Left lobe of liver (tissue), 2 donors: ENCODE measurements around the gene RXRG. TPM values are rescaled to one million over a fixed set of nuclear protein-coding genes. Genes with fewer than 3 reads are reported as not detected.
"Not testable (repeated sequence)": the region's sequence is repeated elsewhere in the genome, so short reads cannot be mapped to it uniquely, and the experiment has no call there.

Source experiments
- ATAC-seq: fragments of 200-7000 bp; cut with Tn5 transposase; one replicate; pipeline ENCODE4 v1.9.1; 2020; ENCODE audit warnings: mild to moderate bottlenecking, moderate library complexity
- DNase-seq: peaks from one replicate; pipeline ENCODE4 v3.0.0-alpha.2; 2020; ENCODE audit warnings: low spot score
- total RNA-seq: library from RNA; stranded (reverse); gene quantifications from one replicate; pipeline ENCODE4 v1.2.1, GENCODE V29; 2021
- donor health status: DM: no; HTN: no; CAD: no; lungs with moderate emphysema.
- donor health status: DM: no; HTN: yes; CAD: no.

The RXRG gene
- total RNA-seq, result 0.55 TPM

DNA sequence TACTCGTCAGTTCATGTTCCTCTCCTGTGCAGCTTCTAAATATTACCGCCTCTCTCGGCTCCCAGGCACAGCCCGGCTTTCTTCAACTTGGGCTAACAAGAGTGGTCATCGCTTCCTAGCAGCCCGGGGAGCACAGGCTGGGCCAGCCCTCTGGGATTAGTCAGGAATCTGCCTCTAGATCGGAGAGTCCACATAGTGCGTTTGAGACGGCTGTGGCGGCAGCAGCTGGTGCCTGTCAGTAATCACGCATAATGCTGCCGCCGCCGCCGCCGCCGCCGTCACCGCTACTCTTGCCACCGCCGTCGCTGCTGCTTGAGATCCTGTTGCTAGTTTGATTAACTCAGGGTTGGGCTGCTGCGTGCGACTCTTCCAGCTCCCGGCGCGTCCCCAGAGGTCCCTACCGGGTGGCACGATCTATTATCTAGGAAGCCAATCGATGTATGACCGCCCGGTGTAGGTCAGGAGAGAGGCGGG, at the start of gene RXRG:
RXRG (minus strand) TSS at position 230 of the 474 bp plus-strand sequence. CDS start 233 bp downstream, outside the sequence.
- DNase-seq, result no peak
- ATAC-seq, result peak; percentile 67

DNA sequence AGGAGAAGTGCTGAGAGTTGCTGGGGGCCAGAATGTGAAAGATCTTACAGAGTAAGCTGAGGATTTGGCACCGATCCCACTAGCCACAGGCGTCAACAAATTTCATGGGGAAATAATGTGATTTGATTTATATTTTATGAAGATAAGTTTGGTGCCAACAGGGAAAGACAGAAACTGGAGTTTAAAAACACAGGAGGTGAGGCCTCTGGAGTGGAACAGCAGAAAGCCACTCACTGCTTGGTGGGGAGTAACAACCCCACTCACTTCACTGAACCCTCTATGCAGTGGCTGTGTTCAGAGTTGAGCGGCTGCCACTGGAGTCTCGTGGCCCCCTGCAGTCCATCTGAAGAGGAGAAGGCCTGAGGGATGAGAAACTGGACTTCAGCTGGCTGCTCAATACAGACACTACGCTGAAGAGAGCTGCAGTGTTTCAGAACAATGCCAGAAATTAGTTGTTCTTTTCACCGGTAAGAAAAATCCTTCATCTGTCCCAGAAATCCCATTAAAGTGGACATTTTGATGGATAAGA, 48.0 kb upstream of the RXRG start:
- ATAC-seq, result no peak

DNA sequence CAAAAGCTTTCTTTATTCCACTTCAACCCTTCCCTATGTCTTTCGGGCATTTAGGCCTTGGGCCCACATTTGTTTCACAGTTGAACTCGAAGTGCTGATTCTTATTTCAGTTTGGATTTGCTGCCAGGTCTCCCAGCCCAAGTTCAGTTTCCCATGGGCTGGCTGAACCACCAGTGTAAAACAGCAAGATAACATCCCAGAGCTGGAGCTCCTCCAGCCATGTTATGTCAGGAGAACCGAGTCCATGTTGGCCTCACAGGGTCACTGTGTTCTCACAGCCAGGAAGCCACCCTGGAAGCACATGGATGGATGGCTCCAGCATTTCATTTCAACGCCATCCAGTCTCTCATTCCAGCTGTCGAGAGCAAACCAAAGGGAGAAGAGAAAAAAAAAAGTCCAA, 45.2 kb upstream of the RXRG start:
- no peak for DNase-seq
- ATAC-seq, result no peak

More for the DNA sequence above, 48.0 kb upstream of the RXRG start:
- DNase-seq, result no peak

DNA sequence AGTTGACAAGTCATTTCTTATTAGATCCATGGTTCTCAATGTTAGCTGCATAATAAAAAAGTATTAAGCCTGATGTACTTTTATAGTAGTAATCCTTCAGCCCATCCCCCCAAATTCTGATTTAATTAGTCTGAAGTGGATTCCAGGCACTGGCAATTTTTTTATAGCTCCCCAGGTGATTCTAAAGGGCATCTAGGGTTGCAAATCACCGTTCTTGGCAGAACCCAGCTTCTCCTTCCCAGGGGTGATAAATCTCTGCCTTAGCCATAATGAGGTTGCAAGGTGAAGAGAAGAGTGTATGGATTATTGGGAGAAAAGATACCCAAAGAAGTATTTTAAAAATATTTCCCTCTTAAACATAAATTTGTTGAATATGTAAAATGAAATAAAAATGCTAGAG, 43.0 kb upstream of the RXRG start:
- ATAC-seq (no peak), DNase-seq (no peak)

DNA sequence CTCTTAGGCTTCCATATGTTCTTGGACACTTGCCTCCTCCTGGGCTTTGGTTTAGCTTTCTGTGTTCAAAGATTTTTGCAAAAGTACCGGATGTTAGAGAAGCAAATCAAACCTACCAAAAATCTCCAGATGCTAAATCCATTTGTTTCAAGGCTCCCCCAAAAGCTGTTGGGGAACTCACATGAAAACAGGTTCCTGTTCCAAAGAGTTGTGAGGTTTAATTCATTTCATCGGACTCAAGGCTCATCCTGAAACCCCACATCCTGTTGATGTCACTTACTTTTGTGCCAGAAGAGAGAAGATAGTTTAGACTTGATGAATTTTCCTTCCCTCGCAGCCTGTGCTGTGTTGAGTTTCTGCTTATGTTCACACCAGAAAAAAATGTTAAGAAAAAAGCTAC, 41.7 kb upstream of the RXRG start:
- DNase-seq (no peak), ATAC-seq (no peak)

DNA sequence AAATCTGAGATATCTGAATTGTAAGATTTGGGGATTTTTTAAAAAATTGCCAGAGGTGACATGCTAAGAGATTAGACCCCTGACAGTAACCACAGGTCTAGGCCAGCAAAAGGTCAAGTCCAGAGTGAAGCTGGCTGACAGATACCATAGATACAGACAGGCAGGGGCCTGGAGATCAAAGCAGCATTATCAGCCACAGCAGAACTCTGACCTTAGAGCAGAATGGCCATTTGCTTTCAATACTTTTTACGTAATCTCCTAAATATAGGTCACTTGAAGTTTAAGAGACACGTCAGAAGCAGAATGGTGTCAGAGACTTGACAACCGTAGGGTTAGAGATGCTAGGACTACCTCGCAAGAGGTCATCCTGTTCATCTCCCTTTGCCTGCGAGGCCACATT, 40.8 kb upstream of the RXRG start:
- ATAC-seq, result no peak
- DNase-seq, result no peak

DNA sequence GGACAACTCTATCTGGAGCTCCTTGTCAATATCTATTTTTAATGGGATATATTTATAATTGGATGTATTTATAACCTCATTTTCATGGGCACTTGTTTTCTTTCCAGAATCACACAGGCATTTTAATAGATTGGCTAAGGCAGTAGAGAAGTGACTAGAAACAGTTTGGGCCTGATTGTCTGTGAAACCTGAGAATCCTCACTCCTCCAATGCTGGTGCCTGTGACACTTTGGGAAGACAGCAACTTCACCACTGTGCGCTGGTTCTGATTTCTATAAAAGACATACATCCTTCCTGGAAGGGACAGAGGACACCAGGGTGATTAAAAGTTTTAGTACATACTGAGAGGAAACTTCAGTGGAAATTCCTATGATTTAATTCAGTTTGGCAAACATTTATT, 39.6 kb upstream of the RXRG start:
- DNase-seq, result no peak
- no peak for ATAC-seq

DNA sequence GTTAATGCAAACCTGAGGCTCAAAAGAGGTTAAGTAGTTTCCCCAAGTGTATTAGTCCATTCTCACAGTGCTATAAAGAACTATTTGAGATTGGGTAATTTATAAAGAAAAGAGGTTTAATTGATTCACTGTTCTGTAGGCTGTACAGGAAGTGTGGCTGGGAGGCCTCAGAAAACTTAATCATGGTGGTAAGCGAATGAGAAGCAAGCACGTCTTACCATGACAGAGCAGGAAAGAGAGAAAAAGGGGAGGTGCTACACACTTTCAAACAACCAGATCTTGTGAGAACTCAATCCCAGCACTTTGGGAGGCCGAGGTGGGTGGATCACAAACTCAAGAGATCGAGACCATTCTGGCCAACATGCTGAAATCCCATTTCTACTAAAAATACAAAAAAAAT, 38.5 kb upstream of the RXRG start:
- DNase-seq, result no peak

DNA sequence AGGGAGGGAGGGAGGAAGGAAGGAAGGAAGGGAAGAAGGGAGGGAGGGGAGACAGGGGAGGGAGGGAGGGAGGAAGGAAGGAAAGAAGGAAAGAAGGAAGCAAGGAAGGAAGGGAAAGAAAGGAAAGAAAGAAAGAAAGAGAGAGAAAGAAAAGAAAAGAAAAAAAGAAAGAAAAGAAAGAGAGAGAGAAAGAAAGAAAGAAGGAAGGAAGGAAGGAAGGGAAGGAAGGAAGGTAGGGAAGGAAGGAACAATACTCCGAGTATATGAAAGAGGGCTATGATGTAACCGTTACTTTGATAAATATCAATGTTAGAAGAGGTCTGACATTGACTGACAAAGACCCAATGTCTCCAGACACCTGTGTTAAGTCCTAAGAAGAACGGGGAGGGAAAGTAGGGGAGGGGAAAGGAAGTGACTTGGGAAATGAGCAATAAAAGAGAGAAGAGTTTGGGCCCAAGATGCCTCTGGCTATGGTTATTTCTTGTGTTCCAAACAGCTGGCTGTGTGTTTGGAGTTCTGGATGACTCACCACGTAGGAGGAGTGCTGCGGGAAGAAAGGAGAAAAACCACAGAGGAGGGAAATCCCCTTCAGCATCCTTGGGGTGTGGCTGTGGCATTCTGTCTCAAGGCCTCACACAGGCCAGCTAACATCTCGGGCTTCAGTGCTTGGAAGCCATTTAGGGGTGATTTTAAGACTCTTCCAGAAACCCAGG, 37.0 kb upstream of the RXRG start:
- no peak for ATAC-seq
- DNase-seq, result no peak

More for the DNA sequence above, 38.5 kb upstream of the RXRG start:
- ATAC-seq, result no peak

DNA sequence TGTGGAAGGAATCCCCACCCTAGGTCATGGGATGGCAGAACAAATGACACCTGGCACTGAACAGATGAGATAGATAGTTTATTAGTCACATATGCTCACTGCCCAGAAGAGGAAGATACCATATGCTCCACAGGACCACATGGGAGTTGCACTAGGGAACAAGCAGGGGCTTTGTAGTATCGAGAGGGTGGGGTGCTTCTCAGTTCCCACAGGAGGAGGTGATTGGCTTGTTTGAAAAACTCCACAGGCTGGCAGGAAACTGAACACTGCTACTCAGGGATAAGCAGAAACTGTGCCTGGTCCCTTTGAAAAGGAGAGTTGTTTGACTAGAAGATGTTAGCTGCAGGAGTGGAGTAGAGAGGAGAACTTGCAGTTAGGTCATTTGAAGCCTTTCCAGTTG, 31.9 kb upstream of the RXRG start:
- no peak for DNase-seq

DNA sequence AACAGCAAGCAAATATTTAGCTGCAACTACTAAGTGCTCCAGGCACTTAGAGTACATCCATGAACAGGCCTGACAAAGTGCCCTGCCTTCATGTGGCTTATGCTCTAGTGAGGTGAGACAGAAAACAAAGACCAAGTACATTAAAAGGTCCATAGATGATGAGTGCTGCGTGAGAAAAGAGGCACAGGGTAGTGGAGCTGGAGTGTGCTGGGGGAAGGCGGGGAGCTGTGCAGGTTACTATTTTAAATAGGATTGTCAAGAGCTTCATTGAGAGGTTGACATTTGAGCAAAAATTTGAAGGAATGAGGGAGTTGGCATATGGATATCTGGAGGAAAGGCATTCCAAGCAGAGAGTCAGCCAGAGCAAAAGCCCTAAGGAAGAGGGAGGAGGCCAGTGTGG, 29.3 kb upstream of the RXRG start:
- no peak for DNase-seq

More for the DNA sequence above, 31.9 kb upstream of the RXRG start:
- no peak for ATAC-seq

DNA sequence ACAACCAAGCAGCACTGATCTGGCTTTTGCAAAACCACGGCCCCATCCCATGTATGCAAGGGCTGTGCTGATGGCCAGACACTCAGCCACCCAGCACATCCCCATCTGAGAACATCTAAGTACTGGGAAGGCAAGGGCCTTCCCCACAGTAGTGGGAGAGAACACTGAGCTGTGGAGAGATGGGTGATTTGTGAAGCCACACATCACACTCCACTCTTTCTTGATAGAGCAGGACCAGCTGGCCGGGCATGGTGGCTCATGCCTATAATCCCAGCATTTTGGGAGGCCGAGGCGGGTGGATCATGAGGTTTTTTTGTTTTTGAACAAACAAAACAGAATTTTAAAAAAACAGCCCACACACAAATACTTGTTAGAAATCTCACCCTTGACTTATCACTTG, 28.2 kb upstream of the RXRG start:
- no peak for DNase-seq
- ATAC-seq, result no peak

More for the DNA sequence above, 29.3 kb upstream of the RXRG start:
- no peak for ATAC-seq

DNA sequence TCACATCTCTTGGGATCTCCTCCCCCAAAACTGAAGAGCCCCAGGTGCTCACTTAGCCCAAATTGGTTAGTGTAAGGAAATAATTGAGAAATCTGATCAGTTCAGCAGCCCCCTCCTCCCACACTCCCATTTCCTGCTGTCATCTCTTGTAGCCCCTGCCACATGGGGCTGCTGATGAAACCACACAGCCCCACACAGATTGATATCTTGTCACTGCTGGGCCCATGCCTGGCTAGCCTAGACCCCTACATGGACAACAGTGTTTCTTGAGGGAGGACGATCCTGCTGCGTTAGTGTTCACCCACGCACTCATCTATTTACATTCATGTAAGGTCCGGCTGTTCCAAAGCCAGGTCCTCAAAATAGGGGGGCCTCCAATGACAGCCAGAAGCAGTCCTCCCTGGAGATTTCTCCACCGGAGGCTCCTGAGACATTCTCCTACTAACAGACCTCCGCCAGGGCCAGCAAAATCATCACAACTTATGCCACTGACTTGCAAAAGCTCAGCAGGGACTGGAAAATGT, 23.9 kb upstream of the RXRG start:
- DNase-seq (no peak), ATAC-seq (no peak)

DNA sequence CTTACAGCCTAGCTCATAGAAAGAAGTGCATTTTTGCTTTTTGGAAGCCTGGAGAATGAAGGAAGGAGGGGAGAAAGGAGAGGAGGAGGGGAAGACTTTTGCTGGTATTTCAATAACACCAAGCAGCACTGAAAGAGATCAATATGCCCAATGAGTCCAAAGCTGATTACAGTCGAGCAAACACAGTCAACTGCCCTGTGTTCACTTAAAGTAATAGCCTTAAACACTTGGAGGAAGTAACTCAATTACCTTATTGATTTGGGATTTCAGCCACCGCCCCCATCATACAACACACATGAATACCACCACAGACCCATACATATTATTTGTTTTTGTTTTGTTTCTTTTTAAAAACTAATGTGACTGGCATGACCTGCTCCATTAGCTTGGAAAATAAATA, 23.3 kb upstream of the RXRG start:
- no peak for ATAC-seq
- DNase-seq, result no peak

DNA sequence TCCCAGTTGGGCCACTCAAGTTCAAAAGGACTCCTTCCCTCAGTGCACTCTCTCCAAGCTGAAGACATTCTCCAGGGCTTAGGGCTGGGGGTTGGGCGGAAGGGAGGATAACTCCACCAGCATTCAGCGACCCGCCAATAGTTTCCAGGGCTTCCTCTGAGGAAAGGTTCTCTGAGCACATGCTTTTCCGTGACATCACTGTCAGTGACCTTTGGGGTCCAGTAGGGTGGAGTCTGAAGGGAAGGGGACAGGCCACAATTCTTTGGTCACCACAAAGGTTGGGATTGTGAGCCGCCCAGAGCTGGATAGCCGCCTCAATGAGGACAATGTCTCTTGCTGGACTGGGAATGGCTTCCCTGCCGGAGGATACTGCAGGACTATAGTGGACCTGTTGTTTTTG, 22.8 kb upstream of the RXRG start:
- ATAC-seq, result no peak
- no peak for DNase-seq

DNA sequence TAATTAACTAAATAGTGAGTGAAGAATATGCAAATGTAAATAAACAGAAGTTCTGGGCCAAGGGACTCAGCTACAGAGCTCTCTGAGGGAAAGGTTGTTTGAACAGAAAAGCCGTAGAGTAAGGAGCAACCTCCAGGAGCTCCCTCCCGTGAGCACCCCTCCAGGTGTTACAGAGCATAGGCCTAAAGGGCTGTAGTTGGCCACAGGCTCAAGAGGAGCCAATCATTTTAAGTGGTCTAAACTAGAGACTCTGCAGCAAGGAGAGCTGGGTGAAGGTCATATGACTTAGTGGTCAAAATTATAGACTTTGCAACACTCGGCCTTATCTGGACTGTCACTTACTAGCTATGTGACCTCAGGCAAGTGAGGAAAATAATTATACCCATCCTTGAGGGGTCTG, 19.1 kb upstream of the RXRG start:
- DNase-seq (no peak), ATAC-seq (no peak)

DNA sequence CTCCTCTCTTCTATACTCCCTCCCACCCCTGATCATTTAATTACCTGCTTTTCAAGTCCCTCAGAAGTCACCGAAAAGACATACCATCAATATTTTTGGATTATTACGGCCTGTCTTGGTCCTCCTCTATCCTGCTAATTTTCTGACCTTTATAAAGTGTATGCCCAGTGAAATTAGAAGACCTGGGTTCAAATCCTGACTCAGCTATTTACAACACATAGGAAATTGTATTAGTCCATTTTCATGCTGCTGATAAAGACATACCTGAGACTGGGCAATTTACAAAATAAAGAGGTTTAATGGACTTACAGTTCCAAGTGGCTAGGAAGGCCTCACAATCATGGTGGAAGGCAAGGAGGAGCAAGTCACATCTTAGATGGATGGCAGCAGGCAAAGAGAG, 14.8 kb upstream of the RXRG start:
- ATAC-seq, DNase-seq: not testable (repeated sequence)

DNA sequence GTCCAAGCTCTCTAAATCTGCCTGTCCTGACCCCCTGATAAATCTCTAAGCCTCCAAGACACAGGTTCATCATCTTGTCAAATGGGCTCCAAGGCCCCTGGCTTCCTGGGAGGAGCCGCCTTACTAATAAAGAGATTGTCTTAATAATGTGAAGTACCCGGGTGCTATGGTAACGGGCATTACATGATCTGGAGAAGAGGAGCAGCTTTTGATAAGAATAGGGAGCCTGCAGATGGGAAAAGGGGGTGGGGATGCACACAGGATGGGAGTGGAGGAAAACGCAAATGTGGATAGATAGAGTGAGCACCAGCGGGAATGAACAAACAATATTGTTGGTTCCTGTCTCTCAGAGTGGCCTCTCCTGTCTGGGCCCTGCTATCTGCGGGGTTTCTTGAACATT, 11.9 kb upstream of the RXRG start:
- ATAC-seq, result no peak

DNA sequence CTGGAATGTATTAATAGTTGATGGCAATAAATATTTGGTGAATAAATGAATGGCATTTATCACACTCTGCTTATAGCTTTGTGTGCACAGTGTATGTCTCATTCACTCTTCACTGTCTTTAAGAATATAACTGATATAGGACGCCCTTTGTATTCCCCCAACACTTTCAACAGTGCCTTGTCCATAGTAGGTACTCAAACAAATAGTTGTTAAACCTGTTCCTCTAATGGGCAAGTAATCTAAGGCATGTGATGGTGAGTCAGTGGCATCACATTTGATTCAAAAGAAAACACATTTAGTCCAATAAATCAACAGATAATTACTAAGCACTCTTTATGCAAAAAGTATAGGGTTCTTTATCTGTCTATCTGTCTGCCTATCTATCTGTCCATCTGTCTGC, 11.2 kb upstream of the RXRG start:
- ATAC-seq, result no peak

More for the DNA sequence above, 11.9 kb upstream of the RXRG start:
- DNase-seq, result no peak

DNA sequence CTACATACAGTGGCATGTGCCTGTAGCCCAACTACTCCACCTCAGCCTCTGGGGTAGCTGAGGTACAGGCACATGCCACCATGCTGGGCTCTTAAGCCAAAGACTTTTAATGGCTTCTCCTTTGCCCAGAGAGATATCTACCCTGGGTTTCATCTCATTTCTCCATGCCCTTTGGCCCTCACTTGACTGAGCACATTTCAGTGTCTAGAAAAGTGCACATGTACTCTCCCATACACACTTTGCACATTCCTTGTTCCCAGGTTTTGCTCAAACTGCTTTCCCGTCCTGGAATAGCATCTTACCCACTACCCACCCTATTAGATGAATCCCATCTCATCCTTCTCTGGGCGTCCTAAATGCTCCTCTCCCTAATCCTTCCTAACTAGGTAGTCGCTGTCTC, 10.2 kb upstream of the RXRG start:
- no peak for ATAC-seq
- DNase-seq, result no peak

More for the DNA sequence above, 11.2 kb upstream of the RXRG start:
- no peak for DNase-seq

DNA sequence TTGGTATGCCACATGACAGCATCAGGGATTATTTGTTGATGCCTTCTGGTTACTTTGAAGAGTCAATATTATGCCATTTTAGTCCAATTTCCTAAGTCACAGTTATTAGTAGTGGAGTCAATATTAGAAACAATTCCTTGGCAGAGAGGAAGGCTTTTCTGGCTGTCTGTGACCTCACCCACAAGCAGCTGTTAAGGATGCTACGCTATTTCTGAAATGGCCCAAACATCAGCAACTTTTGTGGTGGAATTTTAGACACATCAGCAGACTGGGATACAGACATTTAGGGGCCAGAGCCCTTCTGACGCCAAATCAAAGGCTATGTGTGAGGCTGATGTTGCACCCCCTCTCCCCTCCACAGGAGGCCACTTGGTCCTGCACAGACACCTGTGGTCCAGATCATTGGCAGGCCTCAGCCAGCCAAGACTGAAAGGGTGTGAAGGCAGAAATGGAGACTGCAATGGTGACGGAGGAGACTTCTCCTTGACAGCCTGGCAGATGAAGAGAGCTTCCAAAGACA, 9.2 kb upstream of the RXRG start:
- no peak for ATAC-seq
- no peak for DNase-seq
